ENCODE data around the gene UNC13B.

Gene UNC13B

DNA sequence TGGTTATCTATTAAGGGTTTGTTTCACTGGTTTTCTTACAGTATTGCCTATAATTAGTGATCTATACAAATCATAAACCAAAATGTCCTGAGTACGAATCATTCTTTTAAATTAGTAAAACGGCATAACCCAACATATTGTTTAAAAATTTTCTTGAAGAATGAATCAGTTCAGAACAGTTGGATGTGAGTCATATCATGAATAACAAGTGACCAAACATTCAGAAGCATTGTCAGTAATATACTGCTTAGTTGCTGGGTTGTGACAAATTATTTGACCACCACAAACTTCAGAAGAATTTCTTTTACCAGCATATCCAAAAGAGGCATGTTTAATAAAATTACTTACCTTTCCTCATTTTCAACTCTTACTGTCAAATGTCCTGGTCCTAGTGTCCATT is 111.2 kb downstream of the UNC13B start (continued):
- no peak for TF ChIP-seq OSR2 (tag by site-specific recombination; IDR thresholded peaks at IDR 0.05)
- TF ChIP-seq, protein P1, sequence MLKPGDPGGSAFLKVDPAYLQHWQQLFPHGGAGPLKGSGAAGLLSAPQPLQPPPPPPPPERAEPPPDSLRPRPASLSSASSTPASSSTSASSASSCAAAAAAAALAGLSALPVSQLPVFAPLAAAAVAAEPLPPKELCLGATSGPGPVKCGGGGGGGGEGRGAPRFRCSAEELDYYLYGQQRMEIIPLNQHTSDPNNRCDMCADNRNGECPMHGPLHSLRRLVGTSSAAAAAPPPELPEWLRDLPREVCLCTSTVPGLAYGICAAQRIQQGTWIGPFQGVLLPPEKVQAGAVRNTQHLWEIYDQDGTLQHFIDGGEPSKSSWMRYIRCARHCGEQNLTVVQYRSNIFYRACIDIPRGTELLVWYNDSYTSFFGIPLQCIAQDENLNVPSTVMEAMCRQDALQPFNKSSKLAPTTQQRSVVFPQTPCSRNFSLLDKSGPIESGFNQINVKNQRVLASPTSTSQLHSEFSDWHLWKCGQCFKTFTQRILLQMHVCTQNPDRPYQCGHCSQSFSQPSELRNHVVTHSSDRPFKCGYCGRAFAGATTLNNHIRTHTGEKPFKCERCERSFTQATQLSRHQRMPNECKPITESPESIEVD (tag by site-specific recombination; IDR thresholded peaks at IDR 0.05) = no peak

DNA sequence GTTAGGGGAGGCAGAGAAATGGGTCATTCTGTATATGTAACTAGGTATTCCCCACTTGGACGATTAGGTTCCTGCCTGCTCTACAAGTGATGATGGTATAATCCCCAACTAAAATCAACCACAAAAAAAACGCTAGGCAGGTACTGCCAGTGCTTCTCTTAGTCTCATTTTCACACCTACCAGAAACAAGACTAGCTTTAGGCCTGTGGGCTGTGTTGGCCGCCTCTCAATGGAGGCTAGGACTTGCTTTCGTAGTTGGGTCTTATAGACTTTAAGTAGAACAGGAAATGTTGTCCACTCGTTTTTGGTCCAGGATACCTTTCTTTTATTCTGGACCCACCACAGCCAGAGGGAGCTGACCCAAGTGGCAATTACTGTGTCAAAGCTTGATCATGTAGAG is 111.8 kb downstream of the UNC13B start:
- no peak overlapping the region for H3K4me3 ChIP-seq (ENCODE audit: low read depth, low read length)
- CTCF ChIA-PET = interaction anchor here (0.8 to 1.6 kb wide), 2 partner anchors 15 to 157 kb away, joined by 3 to 5 read pairs; no protein-coding TSS in a partner anchor
- H3K27ac ChIP-seq (ENCODE audit: extremely low read depth, low read depth, low read length) = no peak overlapping the region
- TF ChIP-seq ZEB2 (tag by site-specific recombination; IDR thresholded peaks at IDR 0.05) (no peak), ZNF768 (tag by site-specific recombination; IDR thresholded peaks at IDR 0.05) (no peak), ZNF830 (tag by site-specific recombination; IDR thresholded peaks at IDR 0.05; ENCODE audit: low read depth) (no peak), ZNF140 (tag by site-specific recombination; IDR thresholded peaks at IDR 0.05) (no peak), ZNF148 (tag by site-specific recombination; IDR thresholded peaks at IDR 0.05; ENCODE audit: borderline replicate concordance) (no peak), KLF7 (tag by site-specific recombination; IDR thresholded peaks at IDR 0.05; ENCODE audit: borderline replicate concordance) (no peak), ZBTB48 (tag by site-specific recombination; IDR thresholded peaks at IDR 0.05) (no peak), ZNF335 (tag by site-specific recombination; conservative IDR thresholded peaks at IDR 0.05) (no peak), ZSCAN16 (tag by site-specific recombination; IDR thresholded peaks at IDR 0.05) (no peak), MZF1 (tag by site-specific recombination; IDR thresholded peaks at IDR 0.05; ENCODE audit: borderline replicate concordance) (no peak), ZBTB21 (tag by site-specific recombination; IDR thresholded peaks at IDR 0.05) (no peak), ZNF548 (tag by site-specific recombination; IDR thresholded peaks at IDR 0.05) (no peak), ZSCAN30 (tag by site-specific recombination; IDR thresholded peaks at IDR 0.05) (no peak), ZBTB20 (tag by site-specific recombination; IDR thresholded peaks at IDR 0.05) (no peak), ZNF707 (tag by site-specific recombination; IDR thresholded peaks at IDR 0.05) (no peak), PRDM10 (tag by site-specific recombination; IDR thresholded peaks at IDR 0.05) (no peak), HIC1 (tag by site-specific recombination; IDR thresholded peaks at IDR 0.05) (no peak), ATF2 (tag by site-specific recombination; IDR thresholded peaks at IDR 0.05; ENCODE audit: low read depth) (no peak)
- TF ChIP-seq, protein P2, sequence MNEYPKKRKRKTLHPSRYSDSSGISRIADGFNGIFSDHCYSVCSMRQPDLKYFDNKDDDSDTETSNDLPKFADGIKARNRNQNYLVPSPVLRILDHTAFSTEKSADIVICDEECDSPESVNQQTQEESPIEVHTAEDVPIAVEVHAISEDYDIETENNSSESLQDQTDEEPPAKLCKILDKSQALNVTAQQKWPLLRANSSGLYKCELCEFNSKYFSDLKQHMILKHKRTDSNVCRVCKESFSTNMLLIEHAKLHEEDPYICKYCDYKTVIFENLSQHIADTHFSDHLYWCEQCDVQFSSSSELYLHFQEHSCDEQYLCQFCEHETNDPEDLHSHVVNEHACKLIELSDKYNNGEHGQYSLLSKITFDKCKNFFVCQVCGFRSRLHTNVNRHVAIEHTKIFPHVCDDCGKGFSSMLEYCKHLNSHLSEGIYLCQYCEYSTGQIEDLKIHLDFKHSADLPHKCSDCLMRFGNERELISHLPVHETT (tag by site-specific recombination; IDR thresholded peaks at IDR 0.05) = no peak
- no peaks in the 10 kb centered on the region for H3K9me3 ChIP-seq (ENCODE audit: control insufficient read depth, insufficient read depth, low read depth, low read length)
- POLR2A ChIA-PET = no interaction called here
- H3K4me1 ChIP-seq (ENCODE audit: control insufficient read depth, insufficient read depth, low read length) = no peaks in the 10 kb centered on the region
- H3K36me3 ChIP-seq (ENCODE audit: control insufficient read depth in 2 of 2, insufficient read depth in 1 of 2, low read length in 2 of 2) = no peaks in the 10 kb centered on the region
